Measurements from ENCODE around the gene AMFR.
A peak's percentile ranks its signal among the peaks of the same experiment; 100 is the strongest.

Gene AMFR

DNA sequence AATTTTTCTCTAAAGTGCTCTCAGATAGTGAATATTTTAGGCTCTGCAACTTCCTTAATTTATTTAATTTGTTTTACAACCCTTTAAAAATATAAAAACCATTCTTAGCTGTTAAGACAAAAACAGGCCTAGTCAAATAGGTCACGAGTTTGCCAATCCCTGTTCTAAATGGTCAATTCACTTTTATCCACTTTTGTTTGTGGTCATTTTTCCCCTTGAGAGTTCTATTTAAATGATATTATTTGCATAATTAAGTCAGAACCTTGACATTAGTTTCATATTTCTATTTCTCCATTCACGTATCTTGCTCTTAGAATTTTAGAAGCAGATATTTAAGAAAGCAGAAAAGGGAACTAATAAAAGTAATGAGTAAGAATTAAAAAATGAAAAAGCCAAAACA lies 4.0 kb downstream of the AMFR start:
- ChIA-PET CTCF (no interaction called here), POLR2A (ENCODE audit: low non-redundant PET) (no interaction called here)
- TF ChIP-seq, protein P1, sequence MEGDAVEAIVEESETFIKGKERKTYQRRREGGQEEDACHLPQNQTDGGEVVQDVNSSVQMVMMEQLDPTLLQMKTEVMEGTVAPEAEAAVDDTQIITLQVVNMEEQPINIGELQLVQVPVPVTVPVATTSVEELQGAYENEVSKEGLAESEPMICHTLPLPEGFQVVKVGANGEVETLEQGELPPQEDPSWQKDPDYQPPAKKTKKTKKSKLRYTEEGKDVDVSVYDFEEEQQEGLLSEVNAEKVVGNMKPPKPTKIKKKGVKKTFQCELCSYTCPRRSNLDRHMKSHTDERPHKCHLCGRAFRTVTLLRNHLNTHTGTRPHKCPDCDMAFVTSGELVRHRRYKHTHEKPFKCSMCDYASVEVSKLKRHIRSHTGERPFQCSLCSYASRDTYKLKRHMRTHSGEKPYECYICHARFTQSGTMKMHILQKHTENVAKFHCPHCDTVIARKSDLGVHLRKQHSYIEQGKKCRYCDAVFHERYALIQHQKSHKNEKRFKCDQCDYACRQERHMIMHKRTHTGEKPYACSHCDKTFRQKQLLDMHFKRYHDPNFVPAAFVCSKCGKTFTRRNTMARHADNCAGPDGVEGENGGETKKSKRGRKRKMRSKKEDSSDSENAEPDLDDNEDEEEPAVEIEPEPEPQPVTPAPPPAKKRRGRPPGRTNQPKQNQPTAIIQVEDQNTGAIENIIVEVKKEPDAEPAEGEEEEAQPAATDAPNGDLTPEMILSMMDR (conservative IDR thresholded peaks at IDR 0.05; ENCODE audit: low read depth) = no peak
- no peak for DNase-seq (ENCODE audit: low spot score)
- no peak overlapping the region for H3K27ac ChIP-seq

GRCh38 chr16:56420613-56421012 lies 4.7 kb downstream of the AMFR start:
- H3K27ac ChIP-seq = no peak overlapping the region
- ChIA-PET CTCF (no interaction called here), POLR2A (ENCODE audit: low non-redundant PET) (no interaction called here)
- TF ChIP-seq, protein P1 (conservative IDR thresholded peaks at IDR 0.05; ENCODE audit: low read depth) = no peak
- DNase-seq (ENCODE audit: low spot score) = no peak

DNA sequence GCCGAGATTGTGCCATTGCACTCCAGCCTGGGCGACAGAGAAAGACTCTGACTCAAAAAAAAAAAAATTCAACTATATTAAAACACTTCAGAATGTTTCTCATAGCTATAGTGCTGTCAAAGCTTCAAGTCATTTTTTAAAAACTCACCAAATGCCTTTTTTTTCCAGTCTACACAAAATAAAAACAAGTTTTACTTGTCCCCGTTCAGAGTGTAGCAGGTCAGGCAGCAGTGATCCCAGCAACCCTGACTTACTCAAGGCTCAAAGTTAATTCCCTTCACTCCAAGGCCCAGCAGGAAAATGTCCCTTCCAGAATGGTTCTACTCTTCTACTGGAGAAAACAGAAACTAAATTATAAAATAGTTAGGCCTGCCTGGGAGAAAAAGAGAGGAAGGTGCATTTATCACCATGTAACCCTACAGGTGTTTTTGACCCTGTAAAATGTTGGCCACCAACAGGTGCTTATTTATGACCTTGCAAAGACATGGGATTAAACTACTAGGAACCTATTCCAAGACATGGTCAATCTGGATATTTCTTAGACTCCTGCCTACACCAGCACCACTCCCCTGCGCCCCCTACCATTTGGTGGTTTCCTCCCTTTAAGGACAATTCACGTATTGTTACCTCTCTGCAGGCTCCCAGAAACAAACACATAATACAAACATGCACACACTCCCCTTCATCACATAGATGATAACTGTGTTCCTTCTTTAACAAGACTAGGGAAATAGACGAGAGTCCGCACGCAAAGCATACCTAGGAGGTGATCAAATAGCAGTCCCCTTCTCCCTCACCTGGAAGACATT lies 5.4 kb downstream of the AMFR start:
- H3K27ac ChIP-seq = peak overlapping the region; percentile 22; the same call in 1 of the 2 replicates
- ChIA-PET POLR2A (ENCODE audit: low non-redundant PET) (no interaction called here), CTCF (interaction anchor here (0.6 kb wide), 1 partner anchor 66 kb away, joined by 3 read pairs; no protein-coding TSS in a partner anchor)
- no peak for DNase-seq (ENCODE audit: low spot score)
- TF ChIP-seq, protein P1 (conservative IDR thresholded peaks at IDR 0.05; ENCODE audit: low read depth) = no peak

- ChIA-PET POLR2A (ENCODE audit: low non-redundant PET) (no interaction called here), CTCF (interaction anchor here (0.6 to 0.7 kb wide), 2 partner anchors 452 to 952 kb away, joined by 3 to 4 read pairs; no protein-coding TSS in a partner anchor)
- no peak for DNase-seq (ENCODE audit: low spot score)
- TF ChIP-seq, protein P1 (conservative IDR thresholded peaks at IDR 0.05; ENCODE audit: low read depth) = no peak
- no peak overlapping the region for H3K27ac ChIP-seq
Observed at GRCh38 chr16:56417138-56417537, 8.2 kb downstream of the AMFR start.

DNA sequence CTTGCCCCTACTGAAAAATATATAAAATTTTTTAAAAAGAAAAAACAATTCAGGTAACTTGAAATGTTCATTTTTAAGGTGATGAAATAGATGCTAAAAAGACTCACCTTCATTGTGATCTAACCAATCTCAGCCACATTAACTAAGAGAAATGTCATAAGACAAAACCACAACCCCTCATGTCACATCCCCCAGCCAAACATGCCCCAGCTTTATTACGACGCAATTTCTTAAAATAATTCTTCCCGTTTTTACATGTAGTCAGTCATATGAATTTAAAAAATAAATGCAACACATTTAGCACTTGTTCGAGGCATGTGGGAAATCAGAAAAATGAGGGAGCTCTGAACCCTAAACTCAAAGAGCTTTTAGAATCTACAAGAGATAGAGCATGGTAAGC lies 9.5 kb downstream of the AMFR start:
- no peak for DNase-seq (ENCODE audit: low spot score)
- POLR2A ChIA-PET (ENCODE audit: low non-redundant PET) = no interaction called here
- TF ChIP-seq, protein P1 (conservative IDR thresholded peaks at IDR 0.05; ENCODE audit: low read depth) = no peak
- no peak overlapping the region for H3K27ac ChIP-seq
- CTCF ChIA-PET = no interaction called here

- DNase-seq (ENCODE audit: low spot score) = no peak
- CTCF ChIA-PET = no interaction called here
- POLR2A ChIA-PET (ENCODE audit: low non-redundant PET) = no interaction called here
- H3K27ac ChIP-seq = no peak overlapping the region
- TF ChIP-seq, protein P1 (conservative IDR thresholded peaks at IDR 0.05; ENCODE audit: low read depth) = no peak
Observed at GRCh38 chr16:56414366-56414765, 11.0 kb downstream of the AMFR start.

Data from RWPE1 (cell line).